LNCaP clone FGC (cell line): Measurements from ENCODE around the gene IFIT3.

Source experiments
- DNase-seq: peaks from one replicate; pipeline ENCODE4 v3.0.0-alpha.2; 2011; ENCODE audit warnings: low read depth
- H3K4me3 ChIP-seq: 2 replicates; pipeline ENCODE4 v1.5.1; 2011; ENCODE audit warnings: mild to moderate bottlenecking, low read depth, low read length, control low read depth
- CTCF ChIP-seq: IDR thresholded peaks from 2 replicates; pipeline ENCODE4 v1.5.1; 2012; ENCODE audit warnings: mild to moderate bottlenecking; ENCODE audit not compliant: control insufficient read depth, insufficient read depth; ENCODE audit errors: extremely low read depth

Gene IFIT3

GRCh38 chr10:89351780-89352597 lies 24.2 kb downstream of the IFIT3 start:
- TF ChIP-seq CTCF: no peak
- no peak overlapping the region for H3K4me3 ChIP-seq
- no peak for DNase-seq

GRCh38 chr10:89352802-89353201 lies 25.0 kb downstream of the IFIT3 start:
- TF ChIP-seq CTCF: no peak
- no peak for DNase-seq
- H3K4me3 ChIP-seq: no peak overlapping the region

- H3K4me3 ChIP-seq: no peak overlapping the region
- DNase-seq: no peak
- no peak for TF ChIP-seq CTCF
These were observed 27.7 kb downstream of the IFIT3 start for GRCh38 chr10:89355394-89355931.

GRCh38 chr10:89357096-89357495 lies 29.3 kb downstream of the IFIT3 start:
- DNase-seq: no peak
- no peak for TF ChIP-seq CTCF
- no peak overlapping the region for H3K4me3 ChIP-seq

GRCh38 chr10:89357975-89358374 lies 30.2 kb downstream of the IFIT3 start:
- no peak for TF ChIP-seq CTCF
- DNase-seq: no peak
- H3K4me3 ChIP-seq: no peak overlapping the region

GRCh38 chr10:89360157-89360556 lies 32.4 kb downstream of the IFIT3 start:
- no peak for DNase-seq
- no peak for TF ChIP-seq CTCF
- no peak overlapping the region for H3K4me3 ChIP-seq
